HG02678 (cell line): ENCODE data around the gene PGAP3.

ENCODE experiments used
- ATAC-seq: cut with Tn5 transposase; IDR thresholded peaks from one replicate; pipeline ENCODE4 v1.9.1; 2021; ENCODE audit warnings: mild to moderate bottlenecking, moderate library complexity; ENCODE audit not compliant: unreplicated experiment

Gene PGAP3

DNA sequence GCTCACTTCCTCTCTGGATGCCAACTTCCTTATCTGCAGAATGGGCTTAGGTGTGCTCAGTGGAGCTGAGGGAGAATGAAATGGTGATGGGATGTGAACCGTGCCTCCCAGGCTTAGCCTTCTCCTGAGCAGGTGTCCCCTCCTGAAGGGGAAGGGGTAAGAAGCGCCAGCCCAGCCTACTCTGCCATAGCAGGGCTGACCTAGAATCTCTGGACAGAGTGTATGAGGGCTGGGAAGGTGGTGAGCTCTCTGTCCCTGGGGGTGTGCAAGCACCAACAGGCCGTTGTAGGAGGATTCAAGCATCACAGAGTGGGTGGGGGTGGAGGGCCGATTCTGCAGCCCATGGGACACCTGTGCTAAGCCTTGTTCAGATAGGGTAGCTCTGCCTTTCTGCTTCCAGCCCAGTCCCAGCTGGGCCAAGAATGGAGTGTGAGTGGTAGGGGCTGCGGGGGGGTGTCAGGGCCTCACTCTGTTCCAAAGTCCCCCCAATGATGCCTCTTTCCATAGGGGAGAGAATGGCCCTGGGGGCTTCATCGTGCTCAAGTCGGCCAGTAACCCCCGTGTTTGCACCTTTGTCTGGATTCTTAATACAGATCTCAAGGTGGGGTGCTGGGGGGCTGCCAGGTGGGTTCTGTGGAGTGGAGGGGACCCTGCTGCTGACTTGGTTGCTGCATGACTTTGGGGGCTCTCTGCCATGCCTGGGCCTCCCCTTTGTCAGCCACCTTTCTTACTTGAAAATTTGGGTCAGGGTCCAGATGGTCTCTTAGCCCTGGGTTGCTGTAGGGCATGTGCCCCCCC is 25.9 kb downstream of the PGAP3 start:
- no peak for ATAC-seq

DNA sequence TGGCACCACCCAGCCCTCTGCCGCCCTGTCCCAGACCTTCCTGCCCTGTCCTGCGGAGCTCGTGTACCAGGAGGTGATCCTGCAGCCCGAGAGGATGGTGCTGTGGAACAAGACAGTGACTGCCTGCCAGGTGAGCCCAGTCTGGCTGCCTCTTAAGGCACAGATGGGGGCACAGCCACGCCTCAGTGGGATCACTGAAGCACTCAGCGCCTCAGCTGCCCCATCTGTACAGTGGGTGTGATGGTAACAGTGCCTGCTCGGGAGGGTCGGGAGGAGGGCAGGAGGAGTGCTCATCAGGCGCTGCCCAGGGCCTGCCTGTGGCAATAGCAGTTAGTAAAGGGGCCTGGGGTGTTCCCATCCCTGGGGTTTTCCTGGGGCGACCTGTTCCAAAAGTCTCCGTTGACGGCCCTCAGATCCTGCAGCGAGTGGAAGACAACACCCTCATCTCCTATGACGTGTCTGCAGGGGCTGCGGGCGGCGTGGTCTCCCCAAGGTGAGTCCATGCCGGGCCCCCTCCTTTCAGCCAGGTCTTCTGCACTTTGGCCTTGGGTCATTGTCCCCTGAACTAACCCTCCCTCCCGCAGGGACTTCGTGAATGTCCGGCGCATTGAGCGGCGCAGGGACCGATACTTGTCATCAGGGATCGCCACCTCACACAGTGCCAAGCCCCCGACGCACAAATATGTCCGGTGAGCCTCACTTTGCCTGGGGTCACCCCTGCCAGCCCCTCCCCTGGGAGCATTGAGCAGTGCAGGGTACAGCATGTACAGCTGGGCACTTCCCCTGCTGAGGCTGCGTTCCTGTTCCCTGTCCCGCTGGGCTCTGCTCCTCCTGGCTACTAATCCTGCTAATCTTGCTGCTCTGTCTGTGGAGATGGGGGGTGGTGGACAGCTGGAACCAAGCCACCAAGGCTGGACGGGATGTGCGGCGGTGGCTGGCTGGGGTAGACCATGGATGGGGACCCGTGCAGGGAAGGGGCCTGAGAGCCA is 27.2 kb downstream of the PGAP3 start:
- no peak for ATAC-seq

GRCh38 chr17:39660011-39660360 is 27.9 kb downstream of the PGAP3 start:
- ATAC-seq = no peak

- no peak for ATAC-seq
These were observed 28.4 kb downstream of the PGAP3 start for GRCh38 chr17:39659279-39660010.

DNA sequence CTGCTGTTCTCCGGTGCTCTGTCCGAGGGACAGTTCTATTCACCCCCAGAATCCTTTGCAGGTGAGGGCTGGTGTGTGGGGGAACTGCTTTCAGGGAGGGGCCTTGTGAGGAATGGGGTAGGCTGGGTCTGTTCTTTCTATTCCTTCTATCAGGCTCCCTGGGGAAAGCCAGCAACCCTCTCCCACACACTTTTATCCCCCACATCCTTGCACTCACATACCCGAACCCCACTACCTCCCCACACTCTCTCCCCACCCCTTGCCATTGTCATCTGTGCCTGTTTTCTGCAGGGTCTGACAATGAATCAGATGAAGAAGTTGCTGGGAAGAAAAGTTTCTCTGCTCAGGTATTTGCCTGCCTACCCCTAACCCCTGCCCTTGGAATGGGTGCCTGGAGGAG is 29.1 kb downstream of the PGAP3 start:
- no peak for ATAC-seq

- no peak for ATAC-seq
These were observed 29.5 kb downstream of the PGAP3 start for GRCh38 chr17:39658346-39658745.

- ATAC-seq = no peak
These were observed 32.8 kb downstream of the PGAP3 start for GRCh38 chr17:39655105-39655504.

DNA sequence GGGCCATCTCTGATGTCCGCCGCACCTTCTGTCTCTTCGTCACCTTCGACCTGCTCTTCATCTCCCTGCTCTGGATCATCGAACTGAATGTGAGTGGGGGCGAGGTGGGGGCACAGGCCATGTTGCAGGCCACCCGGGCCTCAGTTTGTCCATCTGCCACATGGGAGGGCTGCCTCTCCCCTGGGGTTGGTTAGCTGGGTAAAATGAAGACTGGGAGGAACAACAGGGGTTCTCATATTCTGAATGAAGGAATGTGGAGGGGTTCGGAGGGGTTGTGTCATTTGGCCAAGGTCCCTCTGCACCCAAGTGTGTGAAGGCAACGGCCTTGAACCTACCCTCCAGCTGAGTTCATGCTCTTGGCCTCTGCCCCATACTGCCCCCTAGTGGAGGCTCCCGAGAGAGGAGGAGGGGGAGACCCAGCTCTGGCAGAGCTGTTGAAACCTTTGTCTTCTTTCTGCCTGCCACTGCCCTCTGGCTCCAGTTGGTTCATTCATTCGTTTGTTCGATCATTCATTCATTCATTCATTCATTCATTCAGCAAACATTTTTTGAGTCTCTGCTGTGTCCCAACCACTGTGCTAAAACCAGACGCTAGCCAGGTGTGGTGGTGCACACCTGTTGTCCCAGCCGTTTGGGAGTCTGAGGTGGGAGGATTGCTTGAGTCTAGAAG is 34.1 kb downstream of the PGAP3 start:
- no peak for ATAC-seq

DNA sequence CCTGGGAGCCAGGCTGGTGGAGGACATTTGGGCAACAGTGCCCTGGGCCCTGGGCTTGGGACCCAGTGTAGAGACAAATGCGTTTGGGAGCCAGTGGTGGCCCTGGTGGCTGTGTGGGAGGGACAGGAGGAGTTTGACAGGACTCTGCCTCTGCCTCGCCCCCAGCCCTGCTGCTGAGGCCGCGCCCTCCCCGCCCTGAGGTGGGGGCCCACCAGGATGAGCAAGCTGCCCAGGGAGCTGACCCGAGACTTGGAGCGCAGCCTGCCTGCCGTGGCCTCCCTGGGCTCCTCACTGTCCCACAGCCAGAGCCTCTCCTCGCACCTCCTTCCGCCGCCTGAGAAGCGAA is 34.6 kb downstream of the PGAP3 start:
- ATAC-seq = no peak

GRCh38 chr17:39652587-39653315 is 35.1 kb downstream of the PGAP3 start:
- no peak for ATAC-seq

DNA sequence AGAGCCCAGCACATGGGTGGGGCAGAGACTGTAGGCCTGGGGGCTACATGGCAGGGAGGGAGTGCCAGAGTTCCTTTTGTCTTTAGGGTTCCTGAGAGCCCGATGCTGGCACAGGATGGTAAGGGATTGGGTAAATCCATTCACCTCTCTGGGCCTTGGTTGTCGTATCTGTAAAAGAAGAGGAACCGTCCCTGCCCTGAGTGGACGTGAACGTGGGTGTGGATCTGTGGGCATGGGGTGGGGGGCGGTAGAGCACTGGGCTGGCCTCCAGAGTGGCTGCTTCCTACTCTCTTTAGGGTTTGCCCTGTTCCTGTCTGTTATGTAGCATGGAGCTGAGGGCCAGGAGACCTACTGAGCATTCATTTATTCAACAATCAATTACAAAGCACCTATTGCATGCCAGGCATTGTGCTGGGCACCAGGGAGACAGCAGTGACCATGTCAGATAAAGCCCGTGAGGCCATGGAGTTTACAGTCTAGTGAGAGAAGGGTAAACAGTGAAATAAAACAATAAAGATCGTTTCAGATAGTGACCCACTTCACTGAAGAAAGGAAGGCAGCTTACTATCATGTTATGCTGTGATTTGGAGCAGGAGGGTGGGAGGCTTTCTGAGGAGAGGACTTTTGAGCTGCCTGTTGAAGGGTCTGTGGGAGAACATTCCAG is 35.8 kb downstream of the PGAP3 start:
- ATAC-seq = no peak

DNA sequence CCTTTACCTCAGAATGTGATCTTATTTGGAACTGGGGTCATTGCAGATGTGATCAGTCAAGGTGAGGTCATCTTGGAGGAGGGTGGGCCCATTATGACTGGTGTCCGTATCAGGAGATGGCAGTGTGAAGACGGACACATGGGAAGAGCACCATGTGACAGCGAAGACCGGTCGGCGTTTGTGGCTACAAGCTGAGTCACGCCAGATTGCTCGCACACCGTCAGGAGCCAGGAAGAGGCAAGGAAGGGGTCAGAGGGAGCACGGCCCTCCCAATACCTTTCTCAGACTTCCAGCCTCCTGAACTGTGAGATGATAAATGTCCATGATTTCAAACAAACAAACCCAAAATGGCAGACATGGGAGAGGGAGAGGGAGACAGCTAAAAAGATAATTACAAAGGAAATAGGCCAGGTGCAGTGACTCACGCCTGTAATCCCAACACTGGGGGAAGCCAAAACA is 37.7 kb downstream of the PGAP3 start:
- no peak for ATAC-seq

- no peak for ATAC-seq
These were observed 39.1 kb downstream of the PGAP3 start for GRCh38 chr17:39648616-39649366.

- ATAC-seq = no peak
These were observed 40.6 kb downstream of the PGAP3 start for GRCh38 chr17:39647256-39647655.

DNA sequence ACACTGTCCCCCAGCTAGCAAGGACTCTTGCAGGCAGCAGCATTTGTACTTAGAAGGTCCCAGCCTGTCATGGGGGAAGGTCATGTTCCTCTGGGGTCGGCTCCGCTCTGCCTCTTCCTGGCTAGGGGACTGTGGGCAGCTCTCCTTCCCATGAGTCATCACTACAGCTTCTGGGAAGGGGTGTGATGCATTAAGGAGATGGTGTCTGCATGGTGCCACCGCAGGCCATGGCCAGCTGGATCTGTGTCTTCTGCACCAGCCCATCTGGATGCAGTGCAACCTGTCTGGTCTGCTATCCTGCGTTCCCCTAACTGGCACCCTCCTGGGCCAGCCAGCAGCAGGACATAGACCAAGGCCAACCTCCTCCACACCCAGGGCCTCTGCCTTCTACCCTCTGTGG is 44.6 kb downstream of the PGAP3 start:
- ATAC-seq = no peak

DNA sequence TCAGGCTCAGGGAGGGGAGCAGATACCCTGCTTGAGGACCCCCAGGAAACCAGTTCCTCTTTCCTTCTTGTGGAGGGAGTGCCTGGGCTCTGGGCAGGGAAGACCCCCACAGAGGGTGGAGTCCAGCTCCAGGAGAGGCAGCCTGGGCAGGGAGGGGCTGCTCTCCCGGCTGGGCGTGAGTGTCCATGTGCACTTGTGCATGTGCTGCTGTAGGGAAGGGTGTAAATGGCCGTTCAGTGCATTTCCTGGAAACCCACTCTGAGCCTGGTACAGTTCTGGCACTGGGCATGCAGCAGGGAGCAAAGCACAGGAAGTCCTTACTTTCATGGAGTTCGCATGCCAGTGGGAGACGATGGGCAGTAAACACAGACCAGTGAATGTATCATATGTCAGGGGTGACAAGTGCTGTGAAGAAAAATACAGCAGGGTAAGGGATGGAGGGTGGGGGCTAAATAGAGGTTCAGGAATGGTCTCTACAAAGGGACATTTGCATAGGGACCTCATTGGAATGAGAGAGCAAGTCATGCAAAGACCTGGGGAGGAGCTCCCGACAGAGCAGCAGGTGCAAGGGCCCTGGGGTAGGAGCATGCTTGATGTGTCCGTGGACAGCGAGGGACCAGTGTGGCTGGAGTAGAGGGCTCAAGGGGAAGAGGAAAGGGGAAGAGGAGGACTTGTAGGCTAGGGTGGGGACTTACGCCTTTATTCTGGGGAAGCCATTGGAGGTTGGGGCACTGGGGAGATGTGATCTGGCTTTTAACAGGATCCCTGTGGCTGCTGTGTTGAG is 45.4 kb downstream of the PGAP3 start:
- ATAC-seq = no peak

- ATAC-seq = no peak
These were observed 46.0 kb downstream of the PGAP3 start for GRCh38 chr17:39641883-39642282.

GRCh38 chr17:39641097-39641496 is 46.8 kb downstream of the PGAP3 start:
- ATAC-seq = no peak
